Panc1 (cell line): ENCODE measurements around the gene ZFR2. TPM values are rescaled to one million over a fixed set of nuclear protein-coding genes. Genes with fewer than 3 reads are reported as not detected.

Experiments used
- ATAC-seq: fragments of 200-7000 bp; cut with Tn5 transposase; 2 replicates; pipeline ENCODE4 v1.9.1; 2020; ENCODE audit warnings: mild to moderate bottlenecking, moderate library complexity
- BruUV-seq: library from RNA; stranded (reverse); fragments of 400-500 nt; replicated peaks from 2 replicates; lab custom pipeline; 2021; lab: Mats Ljungman, UMichigan
- CTCF ChIA-PET: fragments of 300-600 bp; sonication (Branson Sonifier 250); formaldehyde crosslinking; loops from one replicate; lab custom pipeline; 2022; ENCODE audit warnings: antibody characterized with exemption; lab: Charles Lee
- POLR2A ChIA-PET: fragments of 300-600 bp; sonication (Branson Sonifier 250); formaldehyde crosslinking; loops from one replicate; lab custom pipeline; 2022; ENCODE audit warnings: antibody characterized with exemption; lab: Charles Lee
- DNase-seq: peaks from one replicate; pipeline ENCODE4 v3.0.0-alpha.2; 2010; ENCODE audit warnings: low read depth, low spot score
- H3K27ac ChIP-seq: 2 replicates; pipeline ENCODE4 v1.5.1; 2011; ENCODE audit warnings: mild to moderate bottlenecking, low read length, inconsistent platforms
- H3K27me3 ChIP-seq: fragments of 200-500 bp; sonication (Bioruptor generic); 2 replicates; pipeline ENCODE4 v1.6.0; 2014; ENCODE audit warnings: low read length, inconsistent platforms; ENCODE audit not compliant: control insufficient read depth, insufficient read depth
- H3K36me3 ChIP-seq: fragments of 200-500 bp; sonication (Bioruptor generic); 2 replicates; pipeline ENCODE4 v1.5.1; 2014; ENCODE audit warnings: inconsistent platforms, mild to moderate bottlenecking, low read length, moderate library complexity; ENCODE audit not compliant: control insufficient read depth, insufficient read depth
- H3K4me1 ChIP-seq: 2 replicates; pipeline ENCODE4 v1.5.1; 2011; ENCODE audit warnings: inconsistent platforms, mild to moderate bottlenecking, low read length, moderate library complexity; ENCODE audit not compliant: control insufficient read depth, insufficient read depth
- H3K4me3 ChIP-seq, 2 experiments: 2 replicates each; pipeline ENCODE4 v1.5.1; 2011 to 2012; ENCODE audit warnings: low read depth in 2 of 2, low read length in 2 of 2, mild to moderate bottlenecking in 2 of 2, inconsistent platforms in 1 of 2, moderate library complexity in 1 of 2
- H3K9me3 ChIP-seq: fragments of 200-500 bp; sonication (Bioruptor generic); 2 replicates; pipeline ENCODE4 v1.5.1; 2014; ENCODE audit warnings: low read depth, mild to moderate bottlenecking, inconsistent platforms, low read length, moderate library complexity; ENCODE audit not compliant: control insufficient read depth, insufficient read depth
- POLR2AphosphoS5 ChIP-seq: IDR thresholded peaks from 2 replicates; pipeline ENCODE4 v1.6.1; 2012; ENCODE audit warnings: mild to moderate bottlenecking, low read depth, low read length, moderate library complexity
- SIN3A ChIP-seq: IDR thresholded peaks from 2 replicates; pipeline ENCODE4 v1.6.1; 2012; ENCODE audit warnings: low read depth, mild to moderate bottlenecking, low read length, moderate library complexity, borderline replicate concordance; ENCODE audit not compliant: insufficient read depth
- TCF7L2 ChIP-seq: IDR thresholded peaks from 2 replicates; pipeline ENCODE4 v1.6.1; 2011; ENCODE audit warnings: mild to moderate bottlenecking, low read depth, low read length, inconsistent platforms
- in situ Hi-C: cut with HindIII; loops from 2 replicates; pipeline ENCODE4 v1.10.0; 2016; ENCODE audit warnings: low sequenced_read_pairs, low pct_unique_long_range_greater_than_20kb
- intact Hi-C: fragments of 100-400 bp; cut with micrococcal nuclease; formaldehyde crosslinking; loops from one replicate; pipeline ENCODE4 v1.10.0; 2022; ENCODE audit not compliant: unreplicated experiment
- total RNA-seq: library from RNA; stranded (reverse); gene quantifications from one replicate; pipeline ENCODE4 v1.2.1, GENCODE V29; 2021; ENCODE audit not compliant: unreplicated experiment
- TF ChIP-seq, protein P1 (sequence below), 2 experiments: IDR thresholded peaks; 2 replicates each; pipeline ENCODE4 v1.6.1; 2011 to 2012; ENCODE audit warnings: low read depth in 2 of 2, control low read depth in 1 of 2, low read length in 1 of 2, mild to moderate bottlenecking in 1 of 2, moderate library complexity in 1 of 2; ENCODE audit not compliant: insufficient read depth in 1 of 2
- TF ChIP-seq, protein P2 (sequence below): fragments of 450-650 bp; IDR thresholded peaks from 2 replicates; pipeline ENCODE4 v1.5.1; 2017; ENCODE audit warnings: mild to moderate bottlenecking

The ZFR2 gene
- total RNA-seq, 1 experiment from 2014 or later = 0.74 TPM

GRCh38 chr19:3831601-3832000, 37.2 kb downstream of the ZFR2 start:
- no peak for DNase-seq
- CTCF ChIA-PET = interaction anchor here (0.6 kb wide), 1 partner anchor 159 kb away, joined by 6 read pairs; no protein-coding TSS in a partner anchor
- Histone ChIP-seq H3K4me3 (no peak overlapping the region), H3K27ac (no peak overlapping the region), H3K4me1 (no peaks in the 10 kb centered on the region), H3K9me3 (no peaks in the 10 kb centered on the region), H3K36me3 (no peaks in the 10 kb centered on the region), H3K27me3 (no peaks in the 10 kb centered on the region)
- no peak for ATAC-seq
- intact Hi-C loops = no loop called here
- in situ Hi-C loops = no loop called here
- no TSS peak for BruUV-seq
- POLR2A ChIA-PET = no interaction called here
- no peak for TF ChIP-seq TCF7L2
- no peak for TF ChIP-seq POLR2AphosphoS5
- TF ChIP-seq, protein P1, sequence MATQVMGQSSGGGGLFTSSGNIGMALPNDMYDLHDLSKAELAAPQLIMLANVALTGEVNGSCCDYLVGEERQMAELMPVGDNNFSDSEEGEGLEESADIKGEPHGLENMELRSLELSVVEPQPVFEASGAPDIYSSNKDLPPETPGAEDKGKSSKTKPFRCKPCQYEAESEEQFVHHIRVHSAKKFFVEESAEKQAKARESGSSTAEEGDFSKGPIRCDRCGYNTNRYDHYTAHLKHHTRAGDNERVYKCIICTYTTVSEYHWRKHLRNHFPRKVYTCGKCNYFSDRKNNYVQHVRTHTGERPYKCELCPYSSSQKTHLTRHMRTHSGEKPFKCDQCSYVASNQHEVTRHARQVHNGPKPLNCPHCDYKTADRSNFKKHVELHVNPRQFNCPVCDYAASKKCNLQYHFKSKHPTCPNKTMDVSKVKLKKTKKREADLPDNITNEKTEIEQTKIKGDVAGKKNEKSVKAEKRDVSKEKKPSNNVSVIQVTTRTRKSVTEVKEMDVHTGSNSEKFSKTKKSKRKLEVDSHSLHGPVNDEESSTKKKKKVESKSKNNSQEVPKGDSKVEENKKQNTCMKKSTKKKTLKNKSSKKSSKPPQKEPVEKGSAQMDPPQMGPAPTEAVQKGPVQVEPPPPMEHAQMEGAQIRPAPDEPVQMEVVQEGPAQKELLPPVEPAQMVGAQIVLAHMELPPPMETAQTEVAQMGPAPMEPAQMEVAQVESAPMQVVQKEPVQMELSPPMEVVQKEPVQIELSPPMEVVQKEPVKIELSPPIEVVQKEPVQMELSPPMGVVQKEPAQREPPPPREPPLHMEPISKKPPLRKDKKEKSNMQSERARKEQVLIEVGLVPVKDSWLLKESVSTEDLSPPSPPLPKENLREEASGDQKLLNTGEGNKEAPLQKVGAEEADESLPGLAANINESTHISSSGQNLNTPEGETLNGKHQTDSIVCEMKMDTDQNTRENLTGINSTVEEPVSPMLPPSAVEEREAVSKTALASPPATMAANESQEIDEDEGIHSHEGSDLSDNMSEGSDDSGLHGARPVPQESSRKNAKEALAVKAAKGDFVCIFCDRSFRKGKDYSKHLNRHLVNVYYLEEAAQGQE (IDR thresholded peaks at IDR 0.05; ENCODE audit: insufficient read depth in 1 of 2, low read depth in 2 of 2, low read length in 1 of 2) = no peak

DNA sequence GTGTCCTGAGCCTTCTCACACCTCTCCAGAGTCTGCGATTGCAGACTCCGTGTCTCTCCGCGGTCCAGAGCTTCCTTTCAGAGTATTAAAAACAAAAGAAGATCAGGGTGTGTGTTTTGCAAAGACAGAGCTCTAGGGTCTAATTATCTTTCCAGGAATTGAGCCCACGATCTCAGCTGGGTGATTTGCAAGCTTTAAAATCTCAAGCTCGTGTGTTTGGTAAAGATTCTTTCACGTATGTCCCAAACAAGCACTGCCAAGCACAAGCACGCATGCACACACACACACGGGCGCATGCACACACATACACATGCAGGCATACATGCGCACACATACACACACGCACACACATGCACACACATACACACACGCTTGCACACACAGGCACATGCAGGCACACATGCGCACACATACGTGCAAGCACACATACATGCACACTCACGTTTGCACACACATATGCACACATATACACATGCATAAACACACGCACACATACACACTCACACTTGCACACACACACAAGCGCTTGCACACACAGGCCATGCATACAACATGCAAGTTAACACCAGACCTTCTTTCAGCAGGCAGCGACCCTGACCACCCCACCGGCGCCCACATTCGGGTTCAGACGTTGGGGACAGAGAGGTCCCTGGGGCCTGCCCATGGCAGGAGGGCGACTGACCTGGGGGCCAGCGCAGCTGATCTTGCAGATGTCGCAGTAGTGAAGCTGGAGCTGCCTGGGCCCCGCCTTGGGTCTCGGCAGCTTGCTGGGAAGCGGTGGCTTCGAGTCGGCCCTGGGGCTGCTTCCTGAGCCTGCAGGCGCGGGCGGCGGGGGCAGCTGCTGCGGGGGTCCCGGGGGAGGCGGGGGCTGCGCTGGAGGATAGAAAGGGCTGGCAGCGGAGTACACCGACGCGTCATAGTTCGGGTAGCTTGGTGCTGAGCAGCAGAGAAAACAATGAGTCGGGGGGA, 37.9 kb downstream of the ZFR2 start:
- ATAC-seq (no peak), DNase-seq (no peak)
- in situ Hi-C loops = no loop called here
- BruUV-seq = no TSS peak
- no peak for TF ChIP-seq POLR2AphosphoS5
- TF ChIP-seq, protein P2, sequence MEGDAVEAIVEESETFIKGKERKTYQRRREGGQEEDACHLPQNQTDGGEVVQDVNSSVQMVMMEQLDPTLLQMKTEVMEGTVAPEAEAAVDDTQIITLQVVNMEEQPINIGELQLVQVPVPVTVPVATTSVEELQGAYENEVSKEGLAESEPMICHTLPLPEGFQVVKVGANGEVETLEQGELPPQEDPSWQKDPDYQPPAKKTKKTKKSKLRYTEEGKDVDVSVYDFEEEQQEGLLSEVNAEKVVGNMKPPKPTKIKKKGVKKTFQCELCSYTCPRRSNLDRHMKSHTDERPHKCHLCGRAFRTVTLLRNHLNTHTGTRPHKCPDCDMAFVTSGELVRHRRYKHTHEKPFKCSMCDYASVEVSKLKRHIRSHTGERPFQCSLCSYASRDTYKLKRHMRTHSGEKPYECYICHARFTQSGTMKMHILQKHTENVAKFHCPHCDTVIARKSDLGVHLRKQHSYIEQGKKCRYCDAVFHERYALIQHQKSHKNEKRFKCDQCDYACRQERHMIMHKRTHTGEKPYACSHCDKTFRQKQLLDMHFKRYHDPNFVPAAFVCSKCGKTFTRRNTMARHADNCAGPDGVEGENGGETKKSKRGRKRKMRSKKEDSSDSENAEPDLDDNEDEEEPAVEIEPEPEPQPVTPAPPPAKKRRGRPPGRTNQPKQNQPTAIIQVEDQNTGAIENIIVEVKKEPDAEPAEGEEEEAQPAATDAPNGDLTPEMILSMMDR = no peak
- TF ChIP-seq SIN3A = no peak
- TF ChIP-seq TCF7L2 = no peak
- TF ChIP-seq, protein P1 (IDR thresholded peaks at IDR 0.05; ENCODE audit: insufficient read depth in 1 of 2, low read depth in 2 of 2, low read length in 1 of 2) = no peak
- Histone ChIP-seq H3K36me3 (no peaks in the 10 kb centered on the region), H3K27ac (no peak overlapping the region), H3K4me1 (no peaks in the 10 kb centered on the region), H3K9me3 (no peaks in the 10 kb centered on the region), H3K4me3 (no peak overlapping the region), H3K27me3 (no peaks in the 10 kb centered on the region)
- ChIA-PET POLR2A (no interaction called here), CTCF (interaction anchor here (0.6 kb wide), 1 partner anchor 82 kb away, joined by 3 read pairs; no protein-coding TSS in a partner anchor)
- intact Hi-C loops = no loop called here
